AG09309 (cell line): Measurements from ENCODE around the gene SPSB2.
"Not testable (repeated sequence)": the region's sequence is repeated elsewhere in the genome, so short reads cannot be mapped to it uniquely, and the experiment has no call there.

Source experiments
- DNase-seq: peaks from one replicate; pipeline ENCODE4 v3.0.0-alpha.2; 2010; ENCODE audit warnings: low read depth
- H3K4me3 ChIP-seq: 2 replicates; pipeline ENCODE4 v1.5.1; 2011; ENCODE audit warnings: mild to moderate bottlenecking, low read depth, low read length, moderate library complexity; ENCODE audit not compliant: control insufficient read depth
- TF ChIP-seq, protein P1 (sequence below): IDR thresholded peaks from 2 replicates; pipeline ENCODE4 v1.5.1; 2011; ENCODE audit warnings: mild to moderate bottlenecking, low read depth, low read length, inconsistent platforms; ENCODE audit not compliant: insufficient read depth, control insufficient read depth; ENCODE audit errors: missing control alignments

Gene SPSB2

DNA sequence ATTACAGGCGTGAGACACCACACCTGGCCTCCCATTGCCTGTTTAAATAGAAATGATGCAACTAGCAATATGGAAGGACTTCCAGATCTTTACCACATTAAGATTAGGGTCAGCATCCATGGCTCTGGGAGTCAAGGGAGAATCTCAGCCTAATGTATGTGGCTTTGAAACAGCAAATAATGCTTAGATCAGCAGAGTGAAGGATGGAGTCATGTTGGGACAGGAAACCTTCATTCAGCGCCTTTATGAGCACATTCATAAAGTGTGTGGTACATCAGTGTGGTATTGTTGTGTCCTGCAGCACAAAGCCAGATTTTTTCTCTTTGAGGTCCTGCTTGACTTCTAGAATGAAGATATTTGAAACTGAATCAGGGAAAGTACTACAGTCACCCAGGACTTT lies 15.3 kb upstream of the SPSB2 start:
- H3K4me3 ChIP-seq = no peak overlapping the region
- TF ChIP-seq, protein P1, sequence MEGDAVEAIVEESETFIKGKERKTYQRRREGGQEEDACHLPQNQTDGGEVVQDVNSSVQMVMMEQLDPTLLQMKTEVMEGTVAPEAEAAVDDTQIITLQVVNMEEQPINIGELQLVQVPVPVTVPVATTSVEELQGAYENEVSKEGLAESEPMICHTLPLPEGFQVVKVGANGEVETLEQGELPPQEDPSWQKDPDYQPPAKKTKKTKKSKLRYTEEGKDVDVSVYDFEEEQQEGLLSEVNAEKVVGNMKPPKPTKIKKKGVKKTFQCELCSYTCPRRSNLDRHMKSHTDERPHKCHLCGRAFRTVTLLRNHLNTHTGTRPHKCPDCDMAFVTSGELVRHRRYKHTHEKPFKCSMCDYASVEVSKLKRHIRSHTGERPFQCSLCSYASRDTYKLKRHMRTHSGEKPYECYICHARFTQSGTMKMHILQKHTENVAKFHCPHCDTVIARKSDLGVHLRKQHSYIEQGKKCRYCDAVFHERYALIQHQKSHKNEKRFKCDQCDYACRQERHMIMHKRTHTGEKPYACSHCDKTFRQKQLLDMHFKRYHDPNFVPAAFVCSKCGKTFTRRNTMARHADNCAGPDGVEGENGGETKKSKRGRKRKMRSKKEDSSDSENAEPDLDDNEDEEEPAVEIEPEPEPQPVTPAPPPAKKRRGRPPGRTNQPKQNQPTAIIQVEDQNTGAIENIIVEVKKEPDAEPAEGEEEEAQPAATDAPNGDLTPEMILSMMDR = no peak
- no peak for DNase-seq

DNA sequence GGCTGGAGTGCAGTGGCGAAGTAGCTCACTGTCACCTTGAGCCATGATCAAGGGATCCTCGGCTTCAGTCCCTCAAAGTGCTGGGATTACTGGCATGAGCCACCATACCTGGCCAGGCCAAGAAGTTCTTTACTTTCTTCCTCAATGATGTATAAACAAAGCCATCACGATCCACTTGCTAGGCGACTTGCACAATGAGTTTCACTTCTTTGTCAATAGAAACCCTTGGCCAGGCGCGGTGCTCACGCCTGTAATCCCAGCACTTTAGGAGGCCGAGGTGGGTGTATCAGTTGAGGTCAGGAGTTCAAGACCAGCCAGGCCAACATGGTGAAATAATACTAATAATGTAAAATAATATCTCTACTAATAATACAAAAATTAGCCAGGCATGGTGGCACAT lies 14.4 kb upstream of the SPSB2 start:
- DNase-seq = no peak
- H3K4me3 ChIP-seq = no peak overlapping the region
- TF ChIP-seq, protein P1 = no peak

DNA sequence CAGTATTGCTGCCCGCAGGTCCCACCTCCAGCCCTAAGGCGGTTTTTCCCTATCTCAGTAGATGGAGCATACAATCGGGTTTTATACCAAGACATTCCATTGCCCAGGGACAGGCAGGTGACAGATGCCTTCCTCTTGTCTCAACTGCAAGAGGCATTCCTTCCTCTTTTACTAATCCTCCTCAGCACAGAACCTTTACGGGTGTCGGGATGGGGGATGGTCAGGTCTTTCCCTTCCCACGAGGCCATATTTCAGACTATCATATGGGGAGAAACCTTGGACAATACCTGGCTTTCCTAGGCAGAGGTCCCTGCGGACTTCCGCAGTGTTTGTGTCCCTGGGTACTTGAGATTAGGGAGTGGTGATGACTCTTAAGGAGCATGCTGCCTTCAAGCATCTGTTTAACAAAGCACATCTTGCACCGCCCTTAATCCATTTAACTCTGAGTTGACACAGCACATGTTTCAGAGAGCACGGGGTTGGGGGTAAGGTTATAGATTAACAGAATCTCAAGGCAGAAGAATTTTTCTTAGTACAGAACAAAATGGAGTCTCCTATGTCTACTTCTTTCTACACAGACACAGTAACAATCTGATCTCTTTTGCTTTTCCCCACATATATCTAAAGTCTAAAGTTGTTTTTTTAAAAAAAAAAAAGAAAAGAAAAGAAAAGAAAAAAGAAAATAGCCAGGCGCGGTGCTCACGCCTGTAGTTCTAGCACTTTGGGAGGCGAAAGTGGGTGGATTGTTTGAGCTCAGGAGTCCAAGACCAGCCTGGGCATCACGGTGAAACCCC lies 13.3 kb upstream of the SPSB2 start:
- not testable (repeated sequence) for H3K4me3 ChIP-seq, DNase-seq

DNA sequence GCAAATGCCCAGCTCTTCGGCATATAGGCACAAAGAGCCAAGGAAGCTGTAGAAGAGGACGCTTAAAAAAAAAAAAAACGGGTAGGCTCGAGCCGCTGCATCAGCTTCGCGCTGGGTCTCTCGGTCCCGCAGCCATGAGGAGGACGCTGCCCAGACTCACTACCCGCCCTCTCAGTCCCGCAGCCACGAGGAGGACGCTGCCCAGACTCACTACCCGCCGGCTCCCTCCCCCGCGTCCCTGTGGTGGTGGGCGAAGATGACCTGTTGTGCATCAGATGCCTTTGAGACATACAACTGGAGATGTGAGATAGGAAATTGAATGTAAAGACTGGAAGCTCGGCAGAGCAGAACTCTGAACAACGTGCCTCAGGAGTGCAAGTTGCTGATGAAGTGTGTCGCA lies 11.4 kb upstream of the SPSB2 start:
- TF ChIP-seq, protein P1 = no peak
- no peak overlapping the region for H3K4me3 ChIP-seq
- no peak for DNase-seq

DNA sequence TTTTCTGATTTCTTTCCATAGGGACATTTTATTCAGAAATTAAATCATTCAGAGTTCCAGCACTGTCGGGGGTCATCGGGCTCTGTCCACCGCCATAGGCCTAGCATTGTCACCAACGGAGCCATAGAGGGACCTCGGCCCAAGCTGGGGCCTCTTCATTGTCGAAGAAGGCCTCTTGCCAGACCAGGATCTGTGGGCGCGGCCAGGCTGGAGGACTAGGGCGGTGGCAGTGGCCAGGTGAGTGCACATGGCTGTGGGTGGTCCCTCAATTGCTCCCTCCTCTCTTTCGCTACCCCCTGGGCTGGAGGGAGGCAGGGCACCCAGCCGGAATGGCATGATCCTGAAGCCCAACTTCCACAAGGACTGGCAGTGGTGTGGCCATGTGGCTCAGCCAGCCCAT lies 10.6 kb upstream of the SPSB2 start:
- TF ChIP-seq, protein P1 = no peak
- no peak overlapping the region for H3K4me3 ChIP-seq
- no peak for DNase-seq

DNA sequence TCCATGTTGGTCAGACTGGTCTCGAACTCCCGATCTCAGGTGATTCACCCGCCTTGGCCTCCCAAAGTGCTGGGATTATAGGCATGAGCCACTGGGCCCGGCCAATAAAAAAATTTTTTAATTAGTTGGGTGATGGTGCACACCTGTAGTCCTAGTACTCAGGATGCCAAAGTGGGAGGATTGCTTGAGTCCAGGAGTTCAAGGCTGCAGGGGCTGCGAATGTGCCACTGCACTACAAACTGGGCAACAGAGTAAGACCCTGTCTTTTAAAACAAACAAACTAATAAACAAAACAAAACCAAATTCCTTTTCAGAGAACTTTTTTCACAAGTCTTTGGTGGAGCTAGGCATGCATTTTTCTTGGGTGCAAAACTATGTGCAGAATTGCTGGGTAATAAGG lies 10.1 kb upstream of the SPSB2 start:
- no peak overlapping the region for H3K4me3 ChIP-seq
- TF ChIP-seq, protein P1 = no peak
- no peak for DNase-seq

DNA sequence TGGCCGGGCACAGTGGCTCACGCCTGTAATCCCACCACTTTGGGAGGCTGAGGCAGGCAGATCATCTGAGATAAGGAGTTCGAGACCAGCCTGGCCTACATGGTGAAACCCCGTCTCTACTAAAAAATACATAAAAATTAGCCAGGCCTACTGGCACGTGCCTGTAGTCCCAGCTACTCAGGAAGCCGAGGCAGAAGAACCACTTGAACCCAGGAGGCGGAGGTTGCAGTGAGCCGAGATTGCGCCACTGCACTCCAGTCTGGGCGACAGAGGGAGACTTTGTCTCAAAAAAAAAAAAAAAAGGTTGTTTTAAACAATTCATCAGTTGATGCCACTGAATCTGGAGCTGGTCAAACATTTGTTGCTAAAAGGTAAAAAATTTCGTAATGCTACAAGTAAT lies 6.7 kb upstream of the SPSB2 start:
- H3K4me3 ChIP-seq, DNase-seq: not testable (repeated sequence)

DNA sequence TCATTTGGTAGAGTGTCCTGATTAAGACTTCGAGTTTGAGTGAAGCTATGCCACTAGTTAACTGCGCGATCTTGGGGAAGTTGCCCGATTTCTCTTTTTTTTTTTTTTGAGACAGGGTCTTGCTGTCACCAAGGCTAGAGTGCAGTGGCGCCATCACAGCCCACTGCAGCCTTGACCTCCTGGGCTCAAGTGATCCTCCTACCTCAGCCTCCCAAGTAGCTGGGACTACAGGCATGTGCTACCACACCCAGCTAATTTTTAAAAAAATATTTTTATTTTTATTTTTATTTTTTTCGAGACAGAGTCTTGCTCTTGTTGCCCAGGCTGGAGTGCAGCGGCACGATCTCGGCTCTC lies 889 bp upstream of the SPSB2 start:
- H3K4me3 ChIP-seq = peak overlapping the region; percentile 65
- not testable (repeated sequence) for DNase-seq
